IgD-negative memory B cell (primary cell): ENCODE data around the gene POU2F2. TPM values are rescaled to one million over a fixed set of nuclear protein-coding genes. Genes with fewer than 3 reads are reported as not detected.

ENCODE experiments used
- H3K27ac Mint-ChIP-seq, 3 donors: one replicate each; pipeline ENCODE4 v1.8.0; 2020 to 2022; ENCODE audit warnings: mild to moderate bottlenecking in 3 of 3, mixed read lengths in 3 of 3, moderate library complexity in 1 of 3
- H3K27me3 Mint-ChIP-seq: one replicate; pipeline ENCODE4 v1.8.0; 2021; ENCODE audit warnings: mixed read lengths
- H3K36me3 Mint-ChIP-seq: one replicate; pipeline ENCODE4 v1.8.0; 2020; ENCODE audit warnings: mild to moderate bottlenecking, mixed read lengths
- H3K4me1 Mint-ChIP-seq, 3 donors: one replicate each; pipeline ENCODE4 v1.8.0; 2020 to 2022; ENCODE audit warnings: mixed read lengths in 3 of 3, mild to moderate bottlenecking in 1 of 3
- H3K4me3 Mint-ChIP-seq, 4 donors: one replicate each; pipeline ENCODE4 v1.8.0; 2020 to 2022; ENCODE audit warnings: mild to moderate bottlenecking in 4 of 4, mixed read lengths in 4 of 4, moderate library complexity in 3 of 4
- H3K9me3 Mint-ChIP-seq, 3 donors: one replicate each; pipeline ENCODE4 v1.8.0; 2020 to 2021; ENCODE audit warnings: mixed read lengths in 3 of 3, mild to moderate bottlenecking in 1 of 3
- polyA plus RNA-seq: library from polyadenylated mRNA; unstranded; fragments of 300-500 nt; fragmentation: Illumina TruSeq; gene quantifications from one replicate; pipeline ENCODE4 v1.2.3, GENCODE V29; 2021

POU2F2 gene
- polyA plus RNA-seq, 1 donor from 2014 or later = 89.1 TPM

GRCh38 chr19:42166316-42166715 is 34.1 kb upstream of the POU2F2 start:
- Mint-ChIP-seq H3K4me3 (no peak overlapping the region), H3K4me1 (peaks cover 0 to 3% (median 0%) of the 10 kb centered on the region in 3 donors), H3K9me3 (no peaks in the 10 kb centered on the region), H3K27me3 (no peaks in the 10 kb centered on the region), H3K36me3 (peaks cover 2% of the 10 kb centered on the region), H3K27ac (no peak overlapping the region)

- H3K4me3 Mint-ChIP-seq = no peak overlapping the region
- H3K36me3 Mint-ChIP-seq = peaks cover 2% of the 10 kb centered on the region
- no peaks in the 10 kb centered on the region for H3K9me3 Mint-ChIP-seq
- no peak overlapping the region for H3K27ac Mint-ChIP-seq
- H3K27me3 Mint-ChIP-seq = peaks cover 4% of the 10 kb centered on the region
- peaks cover 0 to 3% (median 0%) of the 10 kb centered on the region in 3 donors for H3K4me1 Mint-ChIP-seq
These were observed 32.9 kb upstream of the POU2F2 start for GRCh38 chr19:42165146-42165545.

- Mint-ChIP-seq H3K27ac (no peak overlapping the region), H3K4me1 (peaks cover 0 to 2% (median 0%) of the 10 kb centered on the region in 3 donors)
These were observed 29.5 kb upstream of the POU2F2 start for GRCh38 chr19:42161616-42162263.

GRCh38 chr19:42159942-42160341 is 27.7 kb upstream of the POU2F2 start:
- H3K27me3 Mint-ChIP-seq = peaks cover 7% of the 10 kb centered on the region
- H3K4me1 Mint-ChIP-seq = peaks cover 4 to 9% (median 6%) of the 10 kb centered on the region in 3 donors
- H3K9me3 Mint-ChIP-seq = no peaks in the 10 kb centered on the region
- no peak overlapping the region for H3K27ac Mint-ChIP-seq
- H3K36me3 Mint-ChIP-seq = peaks cover 7% of the 10 kb centered on the region
- H3K4me3 Mint-ChIP-seq = no peak overlapping the region

More at GRCh38 chr19:42161616-42162263, 29.5 kb upstream of the POU2F2 start:
- peaks cover 4% of the 10 kb centered on the region for H3K36me3 Mint-ChIP-seq
- peaks cover 7% of the 10 kb centered on the region for H3K27me3 Mint-ChIP-seq
- no peak overlapping the region for H3K4me3 Mint-ChIP-seq
- no peaks in the 10 kb centered on the region for H3K9me3 Mint-ChIP-seq

- H3K4me1 Mint-ChIP-seq = peaks cover 11 to 17% (median 15%) of the 10 kb centered on the region in 3 donors
These were observed 26.7 kb upstream of the POU2F2 start for GRCh38 chr19:42158926-42159325.

GRCh38 chr19:42156571-42156970 is 24.3 kb upstream of the POU2F2 start:
- peak overlapping the region in 1 of 3 donors; percentile 65 for H3K27ac Mint-ChIP-seq
- H3K4me1 Mint-ChIP-seq = peaks cover 11 to 22% (median 17%) of the 10 kb centered on the region in 3 donors
- H3K4me3 Mint-ChIP-seq = no peak overlapping the region

More at GRCh38 chr19:42158926-42159325, 26.7 kb upstream of the POU2F2 start:
- H3K4me3 Mint-ChIP-seq = no peak overlapping the region
- peaks cover 7% of the 10 kb centered on the region for H3K27me3 Mint-ChIP-seq
- peaks cover 7% of the 10 kb centered on the region for H3K36me3 Mint-ChIP-seq
- H3K9me3 Mint-ChIP-seq = no peaks in the 10 kb centered on the region
- H3K27ac Mint-ChIP-seq = no peak overlapping the region

GRCh38 chr19:42155796-42156195 is 23.6 kb upstream of the POU2F2 start:
- H3K4me3 Mint-ChIP-seq = peak overlapping the region in 1 of 4 donors; percentile 67
- H3K9me3 Mint-ChIP-seq = no peaks in the 10 kb centered on the region
- H3K27me3 Mint-ChIP-seq = peaks cover 3% of the 10 kb centered on the region
- H3K4me1 Mint-ChIP-seq = peaks cover 11 to 22% (median 17%) of the 10 kb centered on the region in 3 donors
- H3K27ac Mint-ChIP-seq = peak overlapping the region in 1 of 3 donors; percentile 65
- H3K36me3 Mint-ChIP-seq = peaks cover 9% of the 10 kb centered on the region

More at GRCh38 chr19:42156571-42156970, 24.3 kb upstream of the POU2F2 start:
- no peaks in the 10 kb centered on the region for H3K9me3 Mint-ChIP-seq
- peaks cover 9% of the 10 kb centered on the region for H3K36me3 Mint-ChIP-seq
- peaks cover 7% of the 10 kb centered on the region for H3K27me3 Mint-ChIP-seq

GRCh38 chr19:42154471-42155323 is 22.5 kb upstream of the POU2F2 start:
- H3K36me3 Mint-ChIP-seq = peaks cover 9% of the 10 kb centered on the region
- peak overlapping the region in 3 of 4 donors; percentile 44 to 85 (median 61) for H3K4me3 Mint-ChIP-seq
- peaks cover under 1% of the 10 kb centered on the region for H3K27me3 Mint-ChIP-seq
- peaks cover 11 to 22% (median 17%) of the 10 kb centered on the region in 3 donors for H3K4me1 Mint-ChIP-seq
- peak overlapping the region in 2 of 3 donors; percentile 0 to 33 for H3K27ac Mint-ChIP-seq
- H3K9me3 Mint-ChIP-seq = no peaks in the 10 kb centered on the region

- Mint-ChIP-seq H3K4me1 (peaks cover 11 to 26% (median 21%) of the 10 kb centered on the region in 3 donors), H3K27ac (peak overlapping the region in 1 of 3 donors; percentile 0)
These were observed 21.6 kb upstream of the POU2F2 start for GRCh38 chr19:42153672-42154433.

GRCh38 chr19:42152910-42153671 is 20.8 kb upstream of the POU2F2 start:
- Mint-ChIP-seq H3K27me3 (no peaks in the 10 kb centered on the region), H3K27ac (no peak overlapping the region), H3K4me1 (peaks cover 11 to 29% (median 21%) of the 10 kb centered on the region in 3 donors), H3K4me3 (peak overlapping the region in 1 of 4 donors; percentile 29), H3K36me3 (peaks cover 5% of the 10 kb centered on the region), H3K9me3 (no peaks in the 10 kb centered on the region)

More at GRCh38 chr19:42153672-42154433, 21.6 kb upstream of the POU2F2 start:
- peaks cover 8% of the 10 kb centered on the region for H3K36me3 Mint-ChIP-seq
- H3K4me3 Mint-ChIP-seq = peak overlapping the region in 2 of 4 donors; percentile 61 to 65
- H3K9me3 Mint-ChIP-seq = no peaks in the 10 kb centered on the region
- H3K27me3 Mint-ChIP-seq = no peaks in the 10 kb centered on the region

- Mint-ChIP-seq H3K27me3 (no peaks in the 10 kb centered on the region), H3K27ac (no peak overlapping the region), H3K36me3 (peaks cover 5% of the 10 kb centered on the region), H3K4me3 (no peak overlapping the region), H3K4me1 (peaks cover 11 to 29% (median 24%) of the 10 kb centered on the region in 3 donors), H3K9me3 (no peaks in the 10 kb centered on the region)
These were observed 19.8 kb upstream of the POU2F2 start for GRCh38 chr19:42151782-42152684.

- H3K27me3 Mint-ChIP-seq = no peaks in the 10 kb centered on the region
- H3K27ac Mint-ChIP-seq = no peak overlapping the region
- peaks cover 7% of the 10 kb centered on the region for H3K36me3 Mint-ChIP-seq
- H3K4me1 Mint-ChIP-seq = peaks cover 11 to 27% (median 26%) of the 10 kb centered on the region in 3 donors
- no peak overlapping the region for H3K4me3 Mint-ChIP-seq
- no peaks in the 10 kb centered on the region for H3K9me3 Mint-ChIP-seq
These were observed 18.7 kb upstream of the POU2F2 start for GRCh38 chr19:42150911-42151361.

GRCh38 chr19:42150364-42150763 is 18.1 kb upstream of the POU2F2 start:
- H3K27me3 Mint-ChIP-seq = no peaks in the 10 kb centered on the region
- H3K36me3 Mint-ChIP-seq = peaks cover 7% of the 10 kb centered on the region
- H3K4me3 Mint-ChIP-seq = no peak overlapping the region
- H3K9me3 Mint-ChIP-seq = no peaks in the 10 kb centered on the region
- no peak overlapping the region for H3K27ac Mint-ChIP-seq
- H3K4me1 Mint-ChIP-seq = peaks cover 11 to 24% (median 23%) of the 10 kb centered on the region in 3 donors
